Measurements from ENCODE around the gene SLC34A2.

The SLC34A2 gene

GRCh38 chr4:25638221-25638601 lies 17.4 kb upstream of the SLC34A2 start:
- Histone ChIP-seq H3K27ac (no peak overlapping the region), H3K36me3 (no peaks in the 10 kb centered on the region), H3K9me3 (ENCODE audit: severe bottlenecking) (no peaks in the 10 kb centered on the region), H3K27me3 (ENCODE audit: insufficient read depth, low read depth, severe bottlenecking) (no peaks in the 10 kb centered on the region), H3K4me3 (ENCODE audit: low read depth, low read length) (no peak overlapping the region)
- DNase-seq: no peak
- no peak for TF ChIP-seq CTCF (IDR thresholded peaks at IDR 0.05; ENCODE audit: low read depth, low read length)

GRCh38 chr4:25638806-25639205 lies 16.8 kb upstream of the SLC34A2 start:
- H3K9me3 ChIP-seq (ENCODE audit: severe bottlenecking): no peaks in the 10 kb centered on the region

GRCh38 chr4:25650311-25650710 lies 5.3 kb upstream of the SLC34A2 start:
- TF ChIP-seq CTCF (IDR thresholded peaks at IDR 0.05; ENCODE audit: low read depth, low read length): no peak

More at GRCh38 chr4:25638806-25639205, 16.8 kb upstream of the SLC34A2 start:
- Histone ChIP-seq H3K36me3 (no peaks in the 10 kb centered on the region), H3K27me3 (ENCODE audit: insufficient read depth, low read depth, severe bottlenecking) (no peaks in the 10 kb centered on the region), H3K4me3 (ENCODE audit: low read depth, low read length) (no peak overlapping the region), H3K27ac (no peak overlapping the region)
- no peak for TF ChIP-seq CTCF (IDR thresholded peaks at IDR 0.05; ENCODE audit: low read depth, low read length)
- DNase-seq: no peak

GRCh38 chr4:25651682-25652081 lies 4.0 kb upstream of the SLC34A2 start:
- Histone ChIP-seq H3K27me3 (ENCODE audit: insufficient read depth, low read depth, severe bottlenecking) (no peaks in the 10 kb centered on the region), H3K9me3 (ENCODE audit: severe bottlenecking) (no peaks in the 10 kb centered on the region), H3K36me3 (no peaks in the 10 kb centered on the region), H3K4me3 (ENCODE audit: low read depth, low read length) (no peak overlapping the region), H3K27ac (no peak overlapping the region)
- DNase-seq: no peak
- no peak for TF ChIP-seq CTCF (IDR thresholded peaks at IDR 0.05; ENCODE audit: low read depth, low read length)

More at GRCh38 chr4:25650311-25650710, 5.3 kb upstream of the SLC34A2 start:
- DNase-seq: peak; percentile 55
- Histone ChIP-seq H3K27ac (no peak overlapping the region), H3K36me3 (no peaks in the 10 kb centered on the region), H3K27me3 (ENCODE audit: insufficient read depth, low read depth, severe bottlenecking) (no peaks in the 10 kb centered on the region), H3K4me3 (ENCODE audit: low read depth, low read length) (no peak overlapping the region), H3K9me3 (ENCODE audit: severe bottlenecking) (no peaks in the 10 kb centered on the region)

GRCh38 chr4:25654031-25654970 lies 1.4 kb upstream of the SLC34A2 start:
- TF ChIP-seq CTCF (IDR thresholded peaks at IDR 0.05; ENCODE audit: low read depth, low read length): no peak
- Histone ChIP-seq H3K27me3 (ENCODE audit: insufficient read depth, low read depth, severe bottlenecking) (no peaks in the 10 kb centered on the region), H3K27ac (no peak overlapping the region), H3K36me3 (no peaks in the 10 kb centered on the region), H3K4me3 (ENCODE audit: low read depth, low read length) (no peak overlapping the region), H3K9me3 (ENCODE audit: severe bottlenecking) (no peaks in the 10 kb centered on the region)
- DNase-seq: no peak
